SIG-M5 (cell line): ENCODE measurements around the gene APOA1.

Experiments used
- DNase-seq: peaks from one replicate; lab custom pipeline; 2025; lab: John Stamatoyannopoulos, UW

Gene APOA1

GRCh38 chr11:116833816-116834534 lies 3.4 kb downstream of the APOA1 start:
- DNase-seq, result no peak

- DNase-seq, result no peak
Measured at GRCh38 chr11:116833491-116833815, 4.0 kb downstream of the APOA1 start.

DNA sequence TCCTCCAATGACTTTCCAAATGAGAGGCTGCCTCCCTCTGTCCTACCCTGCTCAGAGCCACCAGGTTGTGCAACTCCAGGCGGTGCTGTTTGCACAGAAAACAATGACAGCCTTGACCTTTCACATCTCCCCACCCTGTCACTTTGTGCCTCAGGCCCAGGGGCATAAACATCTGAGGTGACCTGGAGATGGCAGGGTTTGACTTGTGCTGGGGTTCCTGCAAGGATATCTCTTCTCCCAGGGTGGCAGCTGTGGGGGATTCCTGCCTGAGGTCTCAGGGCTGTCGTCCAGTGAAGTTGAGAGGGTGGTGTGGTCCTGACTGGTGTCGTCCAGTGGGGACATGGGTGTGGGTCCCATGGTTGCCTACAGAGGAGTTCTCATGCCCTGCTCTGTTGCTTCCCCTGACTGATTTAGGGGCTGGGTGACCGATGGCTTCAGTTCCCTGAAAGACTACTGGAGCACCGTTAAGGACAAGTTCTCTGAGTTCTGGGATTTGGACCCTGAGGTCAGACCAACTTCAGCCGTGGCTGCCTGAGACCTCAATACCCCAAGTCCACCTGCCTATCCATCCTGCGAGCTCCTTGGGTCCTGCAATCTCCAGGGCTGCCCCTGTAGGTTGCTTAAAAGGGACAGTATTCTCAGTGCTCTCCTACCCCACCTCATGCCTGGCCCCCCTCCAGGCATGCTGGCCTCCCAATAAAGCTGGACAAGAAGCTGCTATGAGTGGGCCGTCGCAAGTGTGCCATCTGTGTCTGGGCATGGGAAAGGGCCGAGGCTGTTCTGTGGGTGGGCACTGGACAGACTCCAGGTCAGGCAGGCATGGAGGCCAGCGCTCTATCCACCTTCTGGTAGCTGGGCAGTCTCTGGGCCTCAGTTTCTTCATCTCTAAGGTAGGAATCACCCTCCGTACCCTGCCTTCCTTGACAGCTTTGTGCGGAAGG lies 4.8 kb downstream of the APOA1 start:
- no peak for DNase-seq

DNA sequence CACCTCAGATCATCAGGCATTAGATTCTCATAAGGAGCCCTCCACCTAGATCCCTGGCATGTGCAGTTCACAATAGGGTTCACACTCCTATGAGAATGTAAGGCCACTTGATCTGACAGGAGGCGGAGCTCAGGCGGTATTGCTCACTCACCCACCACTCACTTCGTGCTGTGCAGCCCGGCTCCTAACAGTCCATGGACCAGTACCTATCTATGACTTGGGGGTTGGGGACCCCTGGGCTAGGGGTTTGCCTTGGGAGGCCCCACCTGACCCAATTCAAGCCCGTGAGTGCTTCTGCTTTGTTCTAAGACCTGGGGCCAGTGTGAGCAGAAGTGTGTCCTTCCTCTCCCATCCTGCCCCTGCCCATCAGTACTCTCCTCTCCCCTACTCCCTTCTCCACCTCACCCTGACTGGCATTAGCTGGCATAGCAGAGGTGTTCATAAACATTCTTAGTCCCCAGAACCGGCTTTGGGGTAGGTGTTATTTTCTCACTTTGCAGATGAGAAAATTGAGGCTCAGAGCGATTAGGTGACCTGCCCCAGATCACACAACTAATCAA lies 5.6 kb downstream of the APOA1 start:
- DNase-seq, result no peak

- DNase-seq, result no peak
Measured at GRCh38 chr11:116830184-116830912, 7.1 kb downstream of the APOA1 start.

GRCh38 chr11:116829525-116830183 lies 7.8 kb downstream of the APOA1 start, which contains the start of gene APOC3:
Gene APOC3 (plus strand): TSS chr11:116829907. CDS start chr11:116830583, 676 bp downstream.
- DNase-seq, result no peak

GRCh38 chr11:116828632-116829524 lies 8.5 kb downstream of the APOA1 start:
- DNase-seq, result no peak

GRCh38 chr11:116827461-116827860 lies 10.0 kb downstream of the APOA1 start:
- no peak for DNase-seq

DNA sequence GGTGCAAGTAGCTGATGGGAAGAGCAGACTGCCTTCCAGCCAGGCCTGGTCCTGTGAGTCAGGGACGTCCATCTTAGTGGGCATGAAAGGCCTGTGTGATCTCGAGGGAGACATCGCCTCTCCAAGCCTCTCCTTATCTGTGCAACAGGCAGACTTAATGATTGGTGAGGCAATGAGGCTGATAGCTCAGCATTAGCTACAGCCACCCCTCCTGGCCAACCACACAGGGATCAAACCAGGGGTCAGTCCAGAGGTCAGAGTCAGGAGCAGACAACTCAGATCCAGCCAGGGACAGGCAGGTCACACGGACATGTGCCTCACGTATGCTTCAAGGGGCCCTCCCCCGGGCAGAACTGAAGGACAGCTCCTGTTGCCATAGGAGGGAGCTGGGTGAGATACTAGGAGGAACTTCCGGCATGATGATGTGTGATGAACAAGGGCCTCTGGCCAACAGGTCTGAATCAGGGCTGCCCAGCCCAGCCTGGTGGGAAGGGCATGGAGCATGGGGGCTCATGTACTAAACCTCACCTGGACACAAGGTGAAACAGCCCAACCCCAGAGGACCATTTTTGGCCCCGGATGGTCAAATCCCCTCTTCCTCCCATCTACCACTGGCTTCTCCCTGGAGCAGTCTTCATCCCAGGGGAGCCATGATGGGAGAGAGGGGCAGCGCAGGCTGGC lies 10.5 kb downstream of the APOA1 start:
- DNase-seq, result no peak

DNA sequence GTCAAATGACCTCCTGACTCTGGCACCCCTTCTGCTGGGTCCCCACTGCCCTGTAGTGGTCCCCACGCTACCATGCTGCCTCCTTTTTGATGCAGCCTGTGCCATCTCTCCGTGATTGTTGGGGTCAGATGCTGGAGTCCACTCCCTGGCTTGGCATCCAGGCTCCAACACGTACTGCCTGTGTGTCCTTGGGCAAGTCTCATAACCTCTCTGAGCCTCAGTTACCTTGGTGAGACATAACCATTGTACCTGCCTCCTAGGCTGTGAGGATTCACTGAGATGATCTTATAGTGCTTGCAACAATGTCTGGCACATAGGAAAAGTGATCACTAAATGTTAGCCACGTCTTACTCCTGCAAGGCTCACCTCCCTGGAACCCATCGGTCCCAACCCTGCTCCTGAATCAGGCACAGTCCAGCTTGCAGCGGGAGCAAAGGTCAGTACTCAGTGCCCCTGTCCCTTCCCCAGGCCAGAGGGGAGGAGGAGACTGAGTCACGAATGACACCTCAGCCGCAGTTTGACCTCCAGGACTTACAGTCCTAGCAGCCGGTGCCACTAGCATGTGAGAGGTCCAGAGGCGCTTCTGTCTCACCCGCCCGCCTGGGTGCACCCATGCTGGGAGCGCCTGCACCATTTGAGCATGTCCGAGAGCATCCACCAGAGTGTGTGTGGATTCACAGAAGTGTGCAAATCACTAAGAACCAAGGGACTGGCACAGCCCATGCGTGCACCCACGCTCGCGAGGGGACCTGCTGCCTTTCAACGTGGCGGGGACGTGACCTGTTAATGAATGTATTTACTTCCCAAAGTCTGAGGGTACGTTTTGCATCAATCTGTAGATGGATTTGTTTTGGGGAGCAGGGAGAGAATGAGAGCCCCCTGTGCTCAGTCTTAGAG lies 11.3 kb downstream of the APOA1 start:
- DNase-seq, result no peak

DNA sequence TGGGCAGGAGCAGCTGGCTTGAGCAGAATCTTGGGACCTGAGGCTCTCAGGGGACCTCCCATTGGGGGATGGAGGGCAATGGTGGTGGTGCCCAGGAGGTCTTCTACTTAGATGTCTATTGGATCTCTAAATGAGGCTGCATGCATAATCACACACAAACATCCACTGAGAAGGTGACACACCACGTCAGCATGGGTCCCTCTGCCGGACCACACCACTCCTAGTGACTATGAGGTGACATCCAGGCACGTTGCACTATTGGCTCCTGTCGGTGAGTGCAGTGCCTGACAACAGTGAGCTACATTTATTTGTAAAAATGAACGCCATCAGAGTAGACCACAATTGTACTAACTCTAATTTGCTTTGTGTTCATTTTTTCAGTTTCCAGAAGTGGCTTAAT lies 12.0 kb downstream of the APOA1 start:
- no peak for DNase-seq

GRCh38 chr11:116823031-116823843 lies 14.2 kb downstream of the APOA1 start, which contains the start of gene APOA4:
Gene APOA4 (minus strand): TSS chr11:116823304. CDS start chr11:116823191, 113 bp downstream.
- DNase-seq, result no peak

- DNase-seq, result no peak
Measured at GRCh38 chr11:116822575-116822974, 14.8 kb downstream of the APOA1 start.

DNA sequence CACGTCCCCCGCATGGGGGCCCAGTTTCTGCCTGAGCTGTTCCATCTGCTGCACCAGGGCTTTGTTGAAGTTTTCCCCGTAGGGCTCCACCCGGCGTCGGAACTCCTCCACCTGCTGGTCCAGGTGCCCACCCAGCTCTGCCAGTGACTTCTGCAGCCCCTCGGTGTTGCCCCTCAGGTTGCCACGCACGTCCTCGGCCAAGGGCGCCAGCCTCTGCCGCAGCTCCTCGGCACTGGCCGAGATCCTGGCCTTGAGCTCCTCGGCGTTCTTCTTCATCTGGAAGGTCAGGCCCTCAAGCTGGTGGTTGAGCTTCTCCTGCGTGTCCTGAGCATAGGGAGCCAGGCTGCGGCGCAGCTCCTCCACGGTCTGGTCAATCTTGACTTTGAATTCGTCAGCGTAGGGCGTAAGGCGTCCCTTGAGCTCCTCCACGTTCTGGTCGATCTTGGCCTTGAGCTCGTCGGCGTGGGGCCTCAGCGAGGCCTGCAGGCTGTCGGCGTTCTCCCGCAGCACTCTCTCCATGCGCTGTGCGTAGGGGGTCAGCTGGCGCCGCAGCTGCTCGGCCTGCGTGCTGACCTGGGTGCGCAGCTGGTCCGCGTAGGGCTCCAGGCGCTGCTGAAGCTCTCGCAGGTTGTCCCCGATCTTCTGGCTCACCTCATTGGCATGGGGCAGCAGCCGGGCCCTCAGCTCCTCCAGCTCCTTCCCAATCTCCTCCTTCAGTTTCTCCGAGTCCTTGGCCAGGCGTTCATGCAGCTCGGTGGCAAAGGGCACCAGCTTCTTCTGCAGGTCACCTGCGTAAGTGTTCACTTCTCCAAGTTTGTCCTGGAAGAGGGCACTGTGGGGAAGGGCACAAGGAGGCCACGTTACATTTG lies 16.1 kb downstream of the APOA1 start:
- no peak for DNase-seq

DNA sequence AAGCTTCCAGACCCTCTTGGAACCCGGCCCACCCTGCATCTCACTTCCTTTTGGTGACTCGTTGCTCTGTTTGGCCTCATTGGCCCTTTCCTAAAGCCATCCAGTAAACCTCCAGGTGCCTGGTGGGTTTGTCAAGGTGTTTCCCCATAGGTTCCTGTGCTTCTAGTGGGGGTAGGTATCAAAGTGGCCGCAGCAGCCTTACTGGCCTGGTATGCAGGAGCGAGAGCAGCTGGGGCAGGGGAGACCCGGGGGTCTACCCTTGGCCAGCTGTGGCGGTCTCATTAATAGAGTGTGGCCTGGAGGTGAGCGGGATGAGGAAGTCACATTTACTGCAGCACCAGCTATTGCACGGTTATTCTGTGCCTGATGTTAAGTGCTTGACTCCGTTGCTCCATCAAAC lies 18.4 kb downstream of the APOA1 start:
- DNase-seq, result no peak

GRCh38 chr11:116814502-116814901 lies 22.9 kb downstream of the APOA1 start:
- no peak for DNase-seq
